ENCODE data around the gene EML4.
A peak's percentile ranks its signal among the peaks of the same experiment; 100 is the strongest.

Gene EML4

GRCh38 chr2:42289222-42289621, 120.1 kb downstream of the EML4 start:
- H3K9me3 Mint-ChIP-seq = no peaks in the 10 kb centered on the region
- H3K4me3 Mint-ChIP-seq = no peak overlapping the region
- no peaks in the 10 kb centered on the region for H3K27me3 Mint-ChIP-seq (ENCODE audit: low read depth)
- H3K36me3 Mint-ChIP-seq (ENCODE audit: low read depth) = peaks cover 59% of the 10 kb centered on the region
- H3K4me1 Mint-ChIP-seq = no peaks in the 10 kb centered on the region
- no peak overlapping the region for H3K27ac Mint-ChIP-seq
- TF ChIP-seq CTCF (IDR thresholded peaks at IDR 0.05; ENCODE audit: unreplicated experiment in 3 of 3) = no peak

GRCh38 chr2:42290005-42290404, 120.9 kb downstream of the EML4 start:
- H3K27ac Mint-ChIP-seq = no peak overlapping the region
- H3K9me3 Mint-ChIP-seq = no peaks in the 10 kb centered on the region
- peaks cover 61% of the 10 kb centered on the region for H3K36me3 Mint-ChIP-seq (ENCODE audit: low read depth)
- TF ChIP-seq CTCF (IDR thresholded peaks at IDR 0.05; ENCODE audit: unreplicated experiment in 3 of 3) = no peak
- no peaks in the 10 kb centered on the region for H3K27me3 Mint-ChIP-seq (ENCODE audit: low read depth)
- H3K4me3 Mint-ChIP-seq = no peak overlapping the region
- no peaks in the 10 kb centered on the region for H3K4me1 Mint-ChIP-seq

- H3K9me3 Mint-ChIP-seq = no peaks in the 10 kb centered on the region
- peaks cover 67% of the 10 kb centered on the region for H3K36me3 Mint-ChIP-seq (ENCODE audit: low read depth)
- no peak overlapping the region for H3K4me3 Mint-ChIP-seq
- no peaks in the 10 kb centered on the region for H3K27me3 Mint-ChIP-seq (ENCODE audit: low read depth)
- no peak for TF ChIP-seq CTCF (IDR thresholded peaks at IDR 0.05; ENCODE audit: unreplicated experiment in 3 of 3)
- no peak overlapping the region for H3K27ac Mint-ChIP-seq
- H3K4me1 Mint-ChIP-seq = no peaks in the 10 kb centered on the region
These were observed 123.9 kb downstream of the EML4 start for GRCh38 chr2:42293019-42293418.

GRCh38 chr2:42296226-42296625, 127.1 kb downstream of the EML4 start:
- no peak for TF ChIP-seq CTCF (IDR thresholded peaks at IDR 0.05; ENCODE audit: unreplicated experiment in 3 of 3)
- H3K27me3 Mint-ChIP-seq (ENCODE audit: low read depth) = no peaks in the 10 kb centered on the region
- no peaks in the 10 kb centered on the region for H3K4me1 Mint-ChIP-seq
- no peak overlapping the region for H3K4me3 Mint-ChIP-seq
- peaks cover 78% of the 10 kb centered on the region for H3K36me3 Mint-ChIP-seq (ENCODE audit: low read depth)
- H3K27ac Mint-ChIP-seq = peak overlapping the region in 1 of 3 experiments; percentile 3
- no peaks in the 10 kb centered on the region for H3K9me3 Mint-ChIP-seq

GRCh38 chr2:42297322-42297936, 128.3 kb downstream of the EML4 start:
- no peaks in the 10 kb centered on the region for H3K27me3 Mint-ChIP-seq (ENCODE audit: low read depth)
- peak overlapping the region in 1 of 3 experiments; percentile 50 for H3K27ac Mint-ChIP-seq
- H3K4me3 Mint-ChIP-seq = no peak overlapping the region
- H3K36me3 Mint-ChIP-seq (ENCODE audit: low read depth) = peaks cover 74% of the 10 kb centered on the region
- H3K9me3 Mint-ChIP-seq = no peaks in the 10 kb centered on the region
- no peak for TF ChIP-seq CTCF (IDR thresholded peaks at IDR 0.05; ENCODE audit: unreplicated experiment in 3 of 3)
- no peaks in the 10 kb centered on the region for H3K4me1 Mint-ChIP-seq

- no peak for TF ChIP-seq CTCF (IDR thresholded peaks at IDR 0.05; ENCODE audit: unreplicated experiment in 3 of 3)
- Mint-ChIP-seq H3K4me1 (no peaks in the 10 kb centered on the region), H3K9me3 (no peaks in the 10 kb centered on the region), H3K27ac (peak overlapping the region in 1 of 3 experiments; percentile 50), H3K4me3 (no peak overlapping the region), H3K27me3 (ENCODE audit: low read depth) (no peaks in the 10 kb centered on the region), H3K36me3 (ENCODE audit: low read depth) (peaks cover 72% of the 10 kb centered on the region)
These were observed 129.0 kb downstream of the EML4 start for GRCh38 chr2:42298132-42298531.

Measured in nephron (organoid).